GM21737 (cell line): Measurements from ENCODE around the gene USP47.

ENCODE experiments used
- ATAC-seq: cut with Tn5 transposase; IDR thresholded peaks from one replicate; pipeline ENCODE4 v1.9.1; 2021; ENCODE audit warnings: mild to moderate bottlenecking, moderate library complexity; ENCODE audit not compliant: unreplicated experiment

The USP47 gene

DNA sequence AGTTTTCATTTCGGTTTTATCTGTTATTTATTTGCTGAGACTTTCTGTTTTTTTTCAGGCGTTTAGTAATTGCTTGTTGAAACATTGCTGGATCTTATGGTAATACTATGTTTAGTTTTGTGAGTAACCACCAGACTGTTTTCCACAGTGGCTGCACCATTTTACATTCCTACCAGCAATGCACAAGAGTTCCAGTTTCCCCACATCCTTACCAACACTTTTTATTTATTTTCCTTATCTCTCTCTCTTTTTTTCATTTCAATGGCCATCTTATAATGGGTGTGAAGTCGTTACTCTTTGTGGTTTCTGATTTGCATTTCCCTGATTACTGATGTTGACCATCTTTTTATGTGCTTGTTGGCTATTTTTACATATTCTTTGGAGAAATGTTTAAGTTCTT lies 23.7 kb downstream of the USP47 start:
- no peak for ATAC-seq

GRCh38 chr11:11866203-11866602 lies 24.4 kb downstream of the USP47 start:
- ATAC-seq, result no peak

DNA sequence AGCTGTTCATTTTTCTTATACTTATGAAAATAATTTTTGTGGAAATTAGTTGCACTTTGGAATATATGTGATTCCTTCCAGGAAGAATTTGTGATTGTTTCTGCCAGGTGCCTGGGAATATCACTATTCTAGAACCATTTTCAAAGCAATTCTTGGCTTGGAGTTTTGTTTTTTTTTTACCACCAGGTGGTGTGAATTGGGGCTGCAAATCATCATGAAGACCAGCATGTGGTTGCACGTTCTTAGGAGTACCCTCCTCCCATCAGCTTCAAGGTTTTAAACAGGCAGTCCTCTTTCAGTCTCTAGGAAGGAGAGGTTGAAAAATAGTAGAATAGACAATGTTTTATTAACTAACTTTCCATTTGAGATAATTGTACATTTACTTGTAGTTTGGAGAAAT lies 25.9 kb downstream of the USP47 start:
- ATAC-seq, result no peak

- ATAC-seq, result no peak
These were observed 30.2 kb downstream of the USP47 start for GRCh38 chr11:11871991-11872401.

DNA sequence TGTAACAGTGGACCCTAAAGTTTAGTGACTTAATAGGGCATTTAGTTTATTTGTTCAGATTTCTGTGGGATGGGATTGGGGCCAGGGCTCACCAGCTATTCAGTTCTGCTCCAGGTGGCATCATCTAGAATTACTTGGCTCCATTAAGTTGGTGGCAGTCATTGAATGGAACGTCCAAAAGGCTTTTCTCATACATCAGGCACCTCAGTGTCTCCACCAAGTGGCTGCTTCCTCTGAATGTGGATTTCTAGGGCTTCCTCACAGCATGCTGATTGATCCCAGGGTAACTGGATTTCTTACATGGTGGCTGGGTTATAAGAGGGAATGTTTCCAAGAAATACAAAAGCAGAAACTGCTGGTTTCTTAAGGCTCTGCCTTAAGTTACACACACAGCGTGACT lies 34.7 kb downstream of the USP47 start:
- no peak for ATAC-seq

DNA sequence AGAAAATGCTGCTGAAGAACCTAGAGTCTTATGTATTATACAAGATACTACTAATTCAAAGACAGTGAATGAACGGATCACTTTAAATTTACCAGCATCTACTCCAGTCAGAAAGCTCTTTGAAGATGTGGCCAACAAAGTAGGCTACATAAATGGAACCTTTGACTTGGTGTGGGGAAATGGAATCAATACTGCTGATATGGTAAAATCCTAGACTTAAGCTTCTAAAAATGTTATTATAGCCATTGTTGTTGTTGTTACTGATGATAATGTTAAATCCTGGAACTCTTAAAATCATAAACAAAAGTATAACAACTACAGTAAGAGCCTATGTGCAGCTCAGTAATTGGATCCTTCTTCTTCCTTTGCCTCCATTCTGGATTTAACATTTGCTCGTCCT lies 38.4 kb downstream of the USP47 start:
- no peak for ATAC-seq

DNA sequence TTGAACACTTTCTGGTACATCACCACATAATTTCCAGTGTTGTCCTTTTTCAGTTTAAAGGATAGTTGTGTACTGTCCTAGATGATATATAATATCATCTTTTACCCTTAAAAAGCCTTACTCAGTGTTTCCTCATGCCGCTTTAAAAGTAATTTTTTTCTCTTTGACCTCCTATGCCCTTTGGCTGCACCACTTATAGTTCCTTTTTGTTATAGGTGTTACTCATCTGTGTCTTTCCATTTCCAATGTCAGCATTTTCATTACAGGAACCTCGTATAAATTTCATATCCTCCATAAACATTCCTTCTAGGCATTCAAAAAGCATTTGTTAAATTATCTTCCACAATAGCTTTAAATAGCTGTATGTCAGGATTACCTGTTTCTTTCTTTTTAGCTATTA lies 40.8 kb downstream of the USP47 start:
- ATAC-seq, result no peak

GRCh38 chr11:11884351-11884750 lies 42.6 kb downstream of the USP47 start:
- ATAC-seq, result no peak

GRCh38 chr11:11884774-11885481 lies 43.2 kb downstream of the USP47 start:
- peak; percentile 91 for ATAC-seq

DNA sequence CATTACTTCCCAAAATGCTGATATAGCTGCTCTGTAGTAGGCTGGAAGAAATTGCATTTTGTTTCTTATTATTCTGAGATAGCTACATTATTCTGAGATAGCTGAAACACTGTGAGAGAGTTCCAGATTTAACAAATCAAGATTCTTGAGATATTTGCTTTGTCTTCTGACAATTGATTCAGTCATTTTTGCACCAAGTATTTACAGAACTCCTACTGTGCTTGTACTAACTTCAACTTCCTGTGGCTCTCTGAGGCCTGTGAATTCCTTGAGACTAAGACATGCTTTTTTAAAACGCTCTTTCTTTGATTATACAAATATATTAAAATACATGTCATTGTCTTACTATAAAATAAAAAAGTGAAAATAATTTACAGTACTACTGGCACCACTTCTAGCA lies 52.7 kb downstream of the USP47 start:
- no peak for ATAC-seq

DNA sequence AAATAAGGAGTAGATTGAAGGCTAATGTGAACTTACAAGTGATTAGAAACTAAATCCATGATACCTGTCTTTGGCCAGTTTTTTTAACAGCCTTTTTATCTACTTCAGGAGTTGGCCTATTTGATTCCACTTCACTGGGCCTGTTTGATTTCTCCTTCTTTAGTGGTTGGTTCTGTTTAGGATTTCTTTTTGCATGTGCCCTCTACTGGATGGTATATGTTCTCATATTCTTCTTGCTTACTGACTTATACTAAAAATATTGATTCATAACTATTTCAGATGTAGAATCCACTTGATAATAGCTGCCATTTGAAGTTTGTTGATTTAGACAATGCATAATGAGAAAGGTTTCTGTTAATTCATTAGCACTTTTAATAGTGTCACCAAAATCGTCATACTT lies 53.9 kb downstream of the USP47 start:
- ATAC-seq, result no peak

DNA sequence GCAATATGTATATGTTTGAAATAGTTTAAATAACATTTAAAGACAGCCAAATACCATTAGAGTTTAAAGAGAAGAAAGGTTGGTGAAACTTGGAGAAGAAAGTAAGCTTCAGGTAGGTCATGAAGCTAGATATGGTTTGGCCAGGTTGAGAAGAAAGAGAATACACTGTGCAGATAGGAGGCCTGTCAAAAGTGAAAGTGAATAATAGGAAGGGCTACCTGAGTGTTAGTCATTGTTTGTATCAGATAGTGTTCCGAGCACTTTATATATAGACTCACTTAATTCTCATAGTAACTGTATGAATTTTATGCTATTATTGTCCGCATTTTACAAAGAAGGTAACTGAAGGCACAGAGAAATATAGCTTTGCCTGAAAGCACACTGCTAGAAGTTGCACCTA lies 56.9 kb downstream of the USP47 start:
- ATAC-seq, result no peak

- ATAC-seq, result no peak
These were observed 57.6 kb downstream of the USP47 start for GRCh38 chr11:11899401-11899800.

DNA sequence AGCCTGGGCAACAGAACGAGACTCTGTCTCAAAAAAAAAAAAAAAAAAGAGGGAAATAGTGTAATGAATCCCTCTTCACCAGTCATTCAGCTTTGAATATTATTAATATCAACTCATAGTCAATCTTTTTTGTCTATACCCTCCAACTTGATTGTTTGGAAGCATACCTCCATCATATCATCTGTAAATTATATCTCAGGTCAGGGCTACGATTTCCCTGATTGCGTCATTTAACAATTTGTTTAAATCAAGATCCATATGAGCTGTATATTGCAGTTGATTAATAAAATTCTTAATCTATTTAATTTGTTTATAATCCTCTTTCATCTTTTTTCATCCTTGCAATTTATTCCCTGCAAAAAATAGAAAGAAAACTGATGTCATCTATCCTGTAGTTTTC lies 60.2 kb downstream of the USP47 start:
- no peak for ATAC-seq

GRCh38 chr11:11909727-11910126 lies 68.0 kb downstream of the USP47 start:
- no peak for ATAC-seq

GRCh38 chr11:11910541-11910940 lies 68.8 kb downstream of the USP47 start:
- ATAC-seq, result no peak

- ATAC-seq, result no peak
These were observed 71.6 kb downstream of the USP47 start for GRCh38 chr11:11913395-11913794.

DNA sequence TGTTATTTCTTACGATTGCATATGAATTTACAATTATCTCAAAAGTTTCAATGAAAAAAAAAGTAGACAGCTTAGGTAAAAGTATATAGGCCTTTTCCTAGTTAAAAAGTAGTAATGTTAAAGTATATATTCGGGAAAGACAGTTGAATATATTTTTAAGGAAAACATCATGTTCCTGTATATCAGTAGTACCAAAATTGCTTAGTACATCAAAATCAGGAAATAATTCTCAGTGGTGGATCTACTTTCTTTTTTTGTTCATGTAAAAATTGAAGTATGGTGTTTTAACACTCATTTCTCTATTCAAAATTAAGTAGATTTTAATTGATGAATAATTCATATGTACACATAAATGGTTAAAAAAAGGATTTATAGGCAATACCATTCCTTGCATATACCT lies 73.9 kb downstream of the USP47 start:
- no peak for ATAC-seq

GRCh38 chr11:11916981-11917399 lies 75.2 kb downstream of the USP47 start:
- ATAC-seq, result no peak

- no peak for ATAC-seq
These were observed 82.1 kb downstream of the USP47 start for GRCh38 chr11:11923828-11924227.

DNA sequence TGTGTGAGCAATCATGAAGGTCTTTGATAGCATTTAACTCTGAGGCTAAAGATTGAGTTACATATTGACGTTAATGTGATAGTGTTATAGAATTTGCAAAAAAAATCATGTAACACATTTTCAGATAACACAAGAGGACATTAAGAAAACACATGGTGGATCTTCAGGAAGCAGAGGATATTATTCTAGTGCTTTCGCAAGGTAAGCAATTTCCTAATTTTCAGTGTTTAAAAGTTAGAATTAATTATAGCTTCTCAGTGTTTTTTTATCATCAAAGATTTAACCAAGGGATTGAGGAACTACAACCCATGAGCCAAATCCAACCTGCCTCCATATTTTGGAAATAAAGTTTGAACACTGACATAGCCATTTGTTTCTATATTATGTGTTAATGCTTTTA lies 88.1 kb downstream of the USP47 start:
- no peak for ATAC-seq

DNA sequence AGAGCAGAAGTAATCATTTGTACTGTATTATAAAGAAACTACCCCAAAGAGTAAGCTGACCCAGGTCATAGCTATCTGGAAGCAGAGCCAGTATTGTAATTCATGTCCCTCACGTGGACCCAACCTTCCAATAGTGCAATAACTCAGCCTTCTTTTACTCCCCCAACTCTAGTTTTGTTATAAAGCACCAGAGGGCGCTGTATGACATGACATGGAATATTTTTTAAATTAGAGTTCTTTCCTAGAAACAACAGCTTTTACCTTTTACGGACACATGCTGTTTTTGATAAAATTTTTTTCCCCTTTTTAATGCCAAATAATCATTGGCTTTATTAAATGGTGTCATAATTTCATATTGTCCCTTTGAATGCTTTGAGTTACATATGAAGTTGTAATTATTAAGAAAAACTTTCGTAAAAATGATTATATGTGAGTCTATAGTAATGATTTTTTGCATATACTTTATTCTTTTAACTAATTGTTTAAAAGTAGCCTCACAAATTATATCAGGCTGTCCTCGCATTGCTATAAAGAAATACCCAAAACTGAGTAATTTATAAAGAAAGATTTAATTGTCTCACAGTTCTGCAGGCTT lies 89.8 kb downstream of the USP47 start:
- ATAC-seq, result no peak

DNA sequence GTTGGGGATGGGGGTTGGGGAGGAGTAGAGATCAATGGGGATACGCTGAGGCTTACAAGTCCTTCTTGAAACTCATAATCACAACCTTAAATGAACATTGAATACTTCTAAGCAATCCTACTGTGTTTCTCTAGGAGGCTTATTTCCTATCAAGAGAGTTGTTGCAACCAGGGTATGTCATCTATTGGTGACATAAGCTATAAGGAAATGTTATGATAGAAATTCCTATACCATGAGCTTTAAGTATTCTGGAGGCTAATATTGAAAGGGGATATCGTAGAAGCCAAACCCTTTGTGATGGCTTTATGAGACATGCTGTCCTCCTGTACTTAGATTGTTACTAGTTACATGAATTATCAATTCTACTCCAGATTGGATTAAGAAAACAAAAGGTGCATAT lies 93.8 kb downstream of the USP47 start:
- ATAC-seq, result no peak
